Activated CD8-positive, alpha-beta T cell treated with anti-CD3 and anti-CD28 coated beads for 36 hours (primary cell): ENCODE data around the gene SIAH1. TPM values are rescaled to one million over a fixed set of nuclear protein-coding genes. Genes with fewer than 3 reads are reported as not detected.

Source experiments
- ATAC-seq: fragments of 200-7000 bp; cut with Tn5 transposase; one replicate; pipeline ENCODE4 v1.10.0; 2021; ENCODE audit warnings: mild to moderate bottlenecking, moderate library complexity
- CTCF ChIA-PET: fragments of 350-600 bp; sonication (Branson Sonifier 250); formaldehyde crosslinking; loops from one replicate; lab custom pipeline; 2021; ENCODE audit warnings: antibody characterized with exemption; lab: Charles Lee
- POLR2A ChIA-PET: fragments of 350-600 bp; sonication (Branson Sonifier 250); formaldehyde crosslinking; loops from one replicate; lab custom pipeline; 2021; ENCODE audit warnings: antibody characterized with exemption; lab: Charles Lee
- DNase-seq: peaks from one replicate; pipeline ENCODE4 v3.0.0-alpha.2; 2020
- H3K27ac Mint-ChIP-seq: one replicate; pipeline ENCODE4 v1.8.0; 2021; ENCODE audit warnings: mild to moderate bottlenecking, mixed read lengths
- H3K27me3 Mint-ChIP-seq: one replicate; pipeline ENCODE4 v1.8.0; 2021; ENCODE audit warnings: mixed read lengths
- H3K36me3 Mint-ChIP-seq: one replicate; pipeline ENCODE4 v1.8.0; 2021; ENCODE audit warnings: low read depth, mixed read lengths
- H3K4me1 Mint-ChIP-seq: one replicate; pipeline ENCODE4 v1.8.0; 2021; ENCODE audit warnings: low read depth, mixed read lengths
- H3K4me3 Mint-ChIP-seq: one replicate; pipeline ENCODE4 v1.8.0; 2021; ENCODE audit warnings: mild to moderate bottlenecking, moderate library complexity, mixed read lengths
- H3K9me3 Mint-ChIP-seq: one replicate; pipeline ENCODE4 v1.8.0; 2021; ENCODE audit warnings: mixed read lengths
- intact Hi-C: fragments of 100-400 bp; cut with micrococcal nuclease; formaldehyde crosslinking; loops from one replicate; pipeline ENCODE4 v1.10.0; 2022
- total RNA-seq, 2 experiments: library from RNA; stranded (reverse); gene quantifications; one replicate each; pipeline ENCODE4 v1.2.3, GENCODE V29; 2021
- TF ChIP-seq, protein P1 (sequence below): fragments of 200-600 bp; IDR thresholded peaks from one replicate; pipeline ENCODE4 v1.8.0; 2022; ENCODE audit warnings: antibody characterized with exemption, mild to moderate bottlenecking

SIAH1 gene
- total RNA-seq, 2 experiments from 2014 or later, result 13.3 to 14.3 TPM

GRCh38 chr16:48383877-48384519 is 1.2 kb downstream of the SIAH1 start:
- Mint-ChIP-seq H3K36me3 (peaks cover 11% of the 10 kb centered on the region), H3K4me3 (peak overlapping the region; percentile 91), H3K4me1 (peaks cover 30% of the 10 kb centered on the region), H3K27me3 (no peaks in the 10 kb centered on the region), H3K27ac (peak overlapping the region; percentile 91), H3K9me3 (no peaks in the 10 kb centered on the region)
- intact Hi-C loops, result loop anchor here (2.0 kb wide), 1 partner anchor 17 kb away; no protein-coding TSS in a partner anchor
- ChIA-PET POLR2A (interaction anchor here (0.6 to 1.8 kb wide), 7 partner anchors 10 to 240 kb away, joined by 3 to 14 read pairs (median 6); no protein-coding TSS in a partner anchor), CTCF (interaction anchor here (0.9 to 2.5 kb wide), 7 partner anchors 8 to 246 kb away, joined by 3 to 14 read pairs (median 5); no protein-coding TSS in a partner anchor)
- TF ChIP-seq, protein P1, sequence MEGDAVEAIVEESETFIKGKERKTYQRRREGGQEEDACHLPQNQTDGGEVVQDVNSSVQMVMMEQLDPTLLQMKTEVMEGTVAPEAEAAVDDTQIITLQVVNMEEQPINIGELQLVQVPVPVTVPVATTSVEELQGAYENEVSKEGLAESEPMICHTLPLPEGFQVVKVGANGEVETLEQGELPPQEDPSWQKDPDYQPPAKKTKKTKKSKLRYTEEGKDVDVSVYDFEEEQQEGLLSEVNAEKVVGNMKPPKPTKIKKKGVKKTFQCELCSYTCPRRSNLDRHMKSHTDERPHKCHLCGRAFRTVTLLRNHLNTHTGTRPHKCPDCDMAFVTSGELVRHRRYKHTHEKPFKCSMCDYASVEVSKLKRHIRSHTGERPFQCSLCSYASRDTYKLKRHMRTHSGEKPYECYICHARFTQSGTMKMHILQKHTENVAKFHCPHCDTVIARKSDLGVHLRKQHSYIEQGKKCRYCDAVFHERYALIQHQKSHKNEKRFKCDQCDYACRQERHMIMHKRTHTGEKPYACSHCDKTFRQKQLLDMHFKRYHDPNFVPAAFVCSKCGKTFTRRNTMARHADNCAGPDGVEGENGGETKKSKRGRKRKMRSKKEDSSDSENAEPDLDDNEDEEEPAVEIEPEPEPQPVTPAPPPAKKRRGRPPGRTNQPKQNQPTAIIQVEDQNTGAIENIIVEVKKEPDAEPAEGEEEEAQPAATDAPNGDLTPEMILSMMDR, result no peak
- ATAC-seq (no peak), DNase-seq (peak; percentile 35)

DNA sequence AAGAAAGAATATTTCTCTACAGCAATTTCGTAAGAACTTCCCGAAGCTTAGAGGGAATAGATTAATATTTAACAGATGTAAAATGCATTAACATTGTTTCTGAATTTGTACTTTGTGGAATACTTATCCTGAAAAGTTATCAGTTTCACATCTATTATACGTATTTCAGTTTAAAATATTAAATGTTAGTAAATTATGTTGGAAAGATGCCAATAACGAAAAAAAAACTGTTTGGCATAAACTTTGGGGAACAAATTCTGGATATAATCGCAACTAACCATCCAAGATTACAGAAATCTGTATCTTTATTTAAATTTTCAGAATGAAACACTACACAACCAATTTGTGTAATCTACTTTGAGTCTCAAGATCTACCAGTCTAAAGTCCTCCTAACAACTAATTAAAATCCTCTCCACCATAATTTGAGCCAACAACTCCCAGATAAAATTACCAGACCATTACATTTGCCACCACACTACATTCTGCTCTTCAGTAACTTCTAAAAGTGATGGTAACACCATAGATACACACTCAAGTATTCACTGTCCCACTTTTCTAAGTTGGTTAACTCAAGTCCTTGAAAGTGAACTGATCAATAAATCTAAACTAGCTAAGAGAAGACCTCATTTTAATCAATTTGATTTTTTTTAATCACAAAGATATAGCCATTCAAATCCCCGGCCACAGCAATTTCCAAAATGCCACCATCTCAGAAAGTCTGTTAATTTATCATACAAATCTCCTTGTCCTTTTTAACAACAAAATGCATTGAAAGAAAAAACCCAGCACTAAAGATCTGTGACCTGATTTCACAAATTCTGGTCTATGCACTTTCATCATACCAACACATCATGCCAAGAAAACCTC is 2.0 kb downstream of the SIAH1 start:
- Mint-ChIP-seq H3K9me3 (no peaks in the 10 kb centered on the region), H3K4me3 (peak overlapping the region; percentile 91), H3K27ac (peak overlapping the region; percentile 91), H3K36me3 (peaks cover 11% of the 10 kb centered on the region), H3K27me3 (no peaks in the 10 kb centered on the region), H3K4me1 (peaks cover 37% of the 10 kb centered on the region)
- no peak for DNase-seq
- ATAC-seq, result no peak
- ChIA-PET POLR2A (interaction anchor here (0.6 to 1.8 kb wide), 5 partner anchors 11 to 240 kb away, joined by 3 to 14 read pairs (median 6); no protein-coding TSS in a partner anchor), CTCF (interaction anchor here (1.0 to 2.5 kb wide), 7 partner anchors 16 to 247 kb away, joined by 3 to 14 read pairs (median 5); no protein-coding TSS in a partner anchor)
- intact Hi-C loops, result no loop called here
- TF ChIP-seq, protein P1, result no peak

DNA sequence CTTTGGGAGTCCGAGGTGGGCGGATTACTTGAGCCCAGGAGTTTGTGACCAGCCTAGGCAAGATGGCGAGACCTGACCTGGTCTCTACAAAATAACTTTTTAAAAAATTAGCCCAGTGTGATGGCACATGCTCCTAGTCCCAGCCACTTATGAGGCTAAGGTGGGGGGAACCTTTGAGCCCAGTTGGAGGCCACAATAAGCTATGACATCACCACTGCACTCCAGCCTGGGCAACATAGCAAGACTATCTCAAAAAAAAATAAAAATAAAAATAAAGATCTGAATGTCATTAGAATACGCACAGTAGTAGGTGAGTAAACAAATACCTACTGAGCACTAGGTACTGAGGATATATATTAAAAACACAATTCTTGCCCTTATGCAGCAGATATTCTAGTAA is 3.1 kb downstream of the SIAH1 start:
- DNase-seq (no peak), ATAC-seq (no peak)
- Mint-ChIP-seq H3K9me3 (no peaks in the 10 kb centered on the region), H3K27ac (no peak overlapping the region), H3K36me3 (peaks cover 11% of the 10 kb centered on the region), H3K4me3 (no peak overlapping the region), H3K27me3 (no peaks in the 10 kb centered on the region), H3K4me1 (peaks cover 39% of the 10 kb centered on the region)
- TF ChIP-seq, protein P1, result no peak
- CTCF ChIA-PET, result interaction anchor here (1.5 to 2.5 kb wide), 3 partner anchors 18 to 245 kb away, joined by 3 to 14 read pairs (median 5); no protein-coding TSS in a partner anchor
- intact Hi-C loops, result no loop called here
- POLR2A ChIA-PET, result interaction anchor here (0.6 kb wide), 1 partner anchor 188 kb away, joined by 3 read pairs; no protein-coding TSS in a partner anchor

DNA sequence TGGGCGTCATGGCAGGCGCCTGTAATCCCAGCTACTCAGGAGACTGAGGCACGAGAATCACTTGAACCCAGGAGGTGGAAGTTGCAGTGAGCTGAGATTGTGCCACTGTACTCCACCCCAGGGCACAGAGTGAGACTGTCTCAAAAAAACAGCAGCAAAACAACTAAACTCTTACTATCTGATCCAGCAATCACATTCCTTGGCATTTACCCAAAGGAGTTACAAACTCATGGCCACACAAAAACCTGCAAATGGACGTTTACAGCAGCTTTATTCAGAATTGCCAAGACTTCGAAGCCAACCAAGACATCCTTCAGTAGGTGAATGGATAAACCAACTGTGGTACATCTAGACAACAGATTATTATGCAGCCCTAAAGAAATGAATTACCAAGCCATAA is 4.0 kb downstream of the SIAH1 start:
- Mint-ChIP-seq H3K4me3 (no peak overlapping the region), H3K27me3 (no peaks in the 10 kb centered on the region), H3K36me3 (peaks cover 11% of the 10 kb centered on the region), H3K4me1 (peaks cover 45% of the 10 kb centered on the region), H3K27ac (no peak overlapping the region), H3K9me3 (no peaks in the 10 kb centered on the region)
- intact Hi-C loops, result no loop called here
- DNase-seq, result no peak
- CTCF ChIA-PET, result interaction anchor here (1.8 kb wide), 1 partner anchor 242 kb away, joined by 6 read pairs; no protein-coding TSS in a partner anchor
- TF ChIP-seq, protein P1, result no peak
- POLR2A ChIA-PET, result interaction anchor here (1.0 to 1.9 kb wide), 3 partner anchors 11 to 22 kb away, joined by 3 to 8 read pairs (median 3); no protein-coding TSS in a partner anchor
- ATAC-seq, result no peak
